ENCODE results near the gene G6PC2.

- TF ChIP-seq OSR1 (CRISPR knock-in tag; IDR thresholded peaks at IDR 0.05) (no peak), ARNTL (CRISPR knock-in tag; IDR thresholded peaks at IDR 0.05; ENCODE audit: borderline replicate concordance, low read depth) (no peak), ESRRG (CRISPR knock-in tag; IDR thresholded peaks at IDR 0.05) (no peak), RARB (CRISPR knock-in tag; IDR thresholded peaks at IDR 0.05) (no peak)
Measured at GRCh38 chr2:168954256-168954655, 53.2 kb downstream of the G6PC2 start.
